OCI-LY3 (cell line): ENCODE data around the gene LSM3.

Source experiments
- CTCF ChIP-seq: fragments of 200-600, 300-600 bp; sonication (generic); IDR thresholded peaks from 2 replicates; pipeline ENCODE4 v1.5.1; 2014; ENCODE audit warnings: antibody characterized with exemption, low read length, low read depth
- EZH2phosphoT487 ChIP-seq: fragments of 200-600 bp; shearing (Covaris generic); IDR thresholded peaks from 2 replicates; pipeline ENCODE4 v1.6.1; 2018; ENCODE audit warnings: antibody characterized with exemption, mixed run types, low read depth

DNA sequence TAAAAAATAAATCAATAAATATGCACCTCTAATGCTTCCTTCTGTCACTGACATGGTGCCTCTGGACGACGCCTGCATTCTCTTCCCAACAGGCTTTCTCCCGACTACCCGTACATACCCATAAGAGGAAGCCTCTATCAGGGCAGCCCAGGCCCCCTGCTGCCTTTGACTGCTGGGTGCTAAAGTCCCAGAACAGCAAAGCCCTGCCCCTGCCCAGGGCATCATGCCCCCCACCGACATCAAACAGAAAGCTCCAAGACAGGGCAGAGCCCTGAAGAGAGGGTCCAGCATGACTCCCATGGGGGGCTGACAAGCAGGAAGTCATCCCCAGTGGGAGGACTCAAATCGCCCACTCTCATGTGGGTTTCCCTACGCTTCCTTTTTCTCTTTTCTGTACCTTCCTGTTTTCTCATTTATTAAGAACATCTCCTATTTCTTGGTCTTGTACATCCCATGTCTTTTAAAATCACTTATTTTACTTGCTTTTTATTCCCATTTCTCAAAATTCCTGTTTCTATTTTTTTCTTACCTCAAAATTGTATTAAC, 23.6 kb upstream of the LSM3 start:
- TF ChIP-seq CTCF: no peak
- TF ChIP-seq EZH2phosphoT487: no peak
